HG02943 (cell line): Measurements from ENCODE around the gene SLC12A3.
"Not testable (repeated sequence)": the region's sequence is repeated elsewhere in the genome, so short reads cannot be mapped to it uniquely, and the experiment has no call there.

Source experiments
- ATAC-seq: cut with Tn5 transposase; IDR thresholded peaks from one replicate; pipeline ENCODE4 v1.9.1; 2021; ENCODE audit warnings: mild to moderate bottlenecking, low read depth, moderate library complexity; ENCODE audit not compliant: unreplicated experiment

The SLC12A3 gene

DNA sequence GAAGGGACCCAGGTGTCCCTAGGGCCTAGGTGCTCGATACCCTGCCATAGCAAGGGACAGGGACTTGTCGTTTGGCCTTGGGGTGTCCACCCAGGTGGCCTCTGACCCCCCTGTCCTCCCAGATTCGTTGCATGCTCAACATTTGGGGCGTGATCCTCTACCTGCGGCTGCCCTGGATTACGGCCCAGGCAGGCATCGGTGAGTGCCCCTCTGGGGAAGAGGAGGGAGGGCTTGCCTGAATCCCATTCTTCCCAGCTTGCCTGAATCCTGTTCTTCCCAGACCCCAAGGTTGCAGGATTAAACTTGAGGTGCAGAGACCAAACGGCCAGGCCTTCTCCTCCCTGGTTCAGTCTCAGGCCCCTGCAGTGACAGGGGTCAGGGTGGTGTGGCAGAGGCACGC lies 3.2 kb downstream of the SLC12A3 start:
- no peak for ATAC-seq

GRCh38 chr16:56868766-56869165 lies 3.8 kb downstream of the SLC12A3 start:
- ATAC-seq = not testable (repeated sequence)

- ATAC-seq = no peak
Measured at GRCh38 chr16:56869513-56870275, 4.7 kb downstream of the SLC12A3 start.

DNA sequence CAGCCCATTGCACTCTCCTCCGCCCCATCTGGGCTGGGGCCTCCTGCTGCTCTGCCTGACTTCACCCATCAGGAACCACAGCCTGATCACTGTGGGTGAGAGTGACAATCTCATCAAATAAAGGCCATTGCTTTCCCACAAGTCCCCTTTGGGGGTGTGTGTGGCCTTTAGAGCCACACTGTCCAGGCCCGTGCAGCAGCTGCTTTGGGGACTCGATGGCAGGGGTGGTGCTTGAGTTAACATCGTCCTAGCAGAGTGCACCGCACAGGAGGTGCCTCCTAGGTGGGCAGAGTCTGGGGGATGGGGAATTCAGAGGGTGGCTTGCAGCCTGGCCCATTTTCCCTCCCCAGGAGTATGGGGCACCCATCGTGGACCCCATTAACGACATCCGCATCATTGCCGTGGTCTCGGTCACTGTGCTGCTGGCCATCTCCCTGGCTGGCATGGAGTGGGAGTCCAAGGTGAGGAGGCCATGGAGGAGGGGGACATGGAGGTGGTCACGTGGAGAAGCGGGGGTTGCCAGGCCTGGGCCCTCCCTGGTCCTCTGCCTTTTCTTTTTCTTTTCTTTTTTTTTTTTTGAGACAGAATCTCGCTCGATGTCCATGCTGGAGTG lies 5.4 kb downstream of the SLC12A3 start:
- no peak for ATAC-seq

GRCh38 chr16:56871172-56871593 lies 6.2 kb downstream of the SLC12A3 start:
- no peak for ATAC-seq

GRCh38 chr16:56872863-56873391 lies 7.9 kb downstream of the SLC12A3 start:
- no peak for ATAC-seq

- ATAC-seq = no peak
Measured at GRCh38 chr16:56874800-56875199, 9.8 kb downstream of the SLC12A3 start.

DNA sequence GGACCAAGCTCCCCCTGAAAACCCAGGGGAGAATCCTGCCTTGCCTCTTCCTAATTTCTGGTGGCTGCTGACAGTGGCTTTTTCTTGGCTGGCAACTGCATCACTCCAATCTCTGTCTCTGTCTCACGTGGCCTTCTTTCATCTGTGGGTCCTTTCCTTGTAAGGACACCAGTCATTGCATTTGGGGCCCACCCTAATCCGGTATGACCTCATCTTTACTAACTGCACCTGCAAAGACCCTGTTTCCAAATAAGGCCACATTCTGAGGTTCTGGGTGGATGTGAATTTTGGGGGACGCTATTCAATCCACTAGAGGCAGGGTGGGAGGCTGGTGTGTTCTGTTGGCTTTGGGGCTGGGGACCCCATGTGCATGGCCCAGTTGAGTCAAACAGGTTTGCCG lies 11.0 kb downstream of the SLC12A3 start:
- no peak for ATAC-seq

- ATAC-seq = no peak
Measured at GRCh38 chr16:56877486-56878182, 12.6 kb downstream of the SLC12A3 start.

DNA sequence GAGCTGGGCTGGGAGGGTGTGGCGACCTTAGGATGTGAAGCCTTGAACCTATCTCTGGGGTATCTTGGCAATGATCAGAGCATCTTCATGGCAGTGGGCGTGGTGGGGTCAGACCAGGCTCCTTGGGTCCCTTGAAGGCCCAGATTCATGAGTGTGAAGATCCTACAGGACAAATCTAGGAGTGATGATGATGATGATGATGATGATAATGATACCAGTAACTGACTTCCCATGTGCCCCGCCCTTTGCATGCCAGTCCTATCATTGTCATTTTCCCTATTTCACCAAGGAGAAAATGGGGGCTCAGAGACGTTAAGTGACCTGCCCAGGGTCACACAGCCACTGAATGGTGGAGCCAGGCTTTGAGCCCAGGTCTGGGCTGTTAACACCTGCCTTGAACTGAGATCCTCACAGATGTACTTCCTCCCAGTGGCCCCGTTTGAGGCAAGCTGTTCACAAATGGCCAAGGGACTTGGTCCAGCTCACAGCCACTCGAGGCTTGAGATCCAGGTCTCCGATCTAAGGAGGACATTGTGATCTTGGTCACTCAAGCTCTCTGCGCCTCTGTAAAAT lies 13.4 kb downstream of the SLC12A3 start:
- ATAC-seq = no peak

GRCh38 chr16:56879276-56879675 lies 14.3 kb downstream of the SLC12A3 start:
- no peak for ATAC-seq

- no peak for ATAC-seq
Measured at GRCh38 chr16:56880176-56880575, 15.2 kb downstream of the SLC12A3 start.

DNA sequence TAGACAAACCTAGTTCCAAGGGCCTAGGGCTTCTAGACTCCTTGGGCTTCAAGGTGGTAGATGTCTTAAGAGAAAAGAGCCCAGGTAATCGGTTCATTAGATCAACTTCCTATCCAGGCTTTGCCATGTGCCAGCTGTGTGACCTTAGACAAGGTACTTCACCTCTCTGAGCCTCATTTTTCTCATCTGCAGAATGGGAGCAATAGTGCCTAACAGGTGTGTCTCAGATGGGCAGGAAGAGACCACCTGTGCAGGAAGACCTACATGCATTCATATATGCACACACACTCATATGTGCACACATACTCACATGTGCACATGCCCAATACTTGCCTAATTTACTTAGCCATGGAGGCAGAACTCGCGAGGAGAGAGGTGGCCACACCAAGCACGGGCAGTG lies 15.7 kb downstream of the SLC12A3 start:
- ATAC-seq = no peak

DNA sequence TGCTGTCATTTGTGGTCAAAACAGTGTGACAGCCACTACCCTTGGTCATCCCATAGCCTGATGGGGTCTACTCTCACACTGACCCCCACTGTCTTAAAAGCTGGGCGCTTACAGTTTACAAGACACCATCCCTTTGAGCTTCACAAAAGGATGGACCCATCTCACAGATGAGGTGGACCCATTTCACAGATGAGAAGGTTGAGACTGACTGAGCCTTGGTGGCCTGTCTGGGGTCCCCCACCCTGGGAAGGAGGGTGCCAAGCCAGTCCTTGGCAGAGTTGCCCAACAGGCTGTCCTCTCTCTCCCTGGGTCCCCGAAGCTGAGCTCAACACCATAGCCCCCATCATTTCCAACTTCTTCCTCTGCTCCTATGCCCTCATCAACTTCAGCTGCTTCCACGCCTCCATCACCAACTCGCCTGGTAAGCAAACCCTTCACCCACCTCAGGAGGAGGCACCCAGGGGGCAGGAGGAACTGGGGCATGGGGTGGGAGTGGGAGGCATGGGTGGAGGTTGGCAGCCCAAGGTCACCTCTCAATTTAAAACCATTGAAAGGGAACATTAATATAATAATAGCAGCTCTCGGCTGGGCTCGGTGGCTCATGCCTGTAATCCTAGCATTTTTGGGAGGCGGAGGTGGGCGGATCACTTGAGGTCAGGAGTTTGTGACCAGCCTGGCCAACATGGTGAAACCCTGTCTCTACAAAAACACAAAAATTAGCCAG lies 17.2 kb downstream of the SLC12A3 start:
- ATAC-seq = no peak

- ATAC-seq = no peak
Measured at GRCh38 chr16:56883586-56883985, 18.6 kb downstream of the SLC12A3 start.

- ATAC-seq = no peak
Measured at GRCh38 chr16:56884026-56884582, 19.1 kb downstream of the SLC12A3 start.

DNA sequence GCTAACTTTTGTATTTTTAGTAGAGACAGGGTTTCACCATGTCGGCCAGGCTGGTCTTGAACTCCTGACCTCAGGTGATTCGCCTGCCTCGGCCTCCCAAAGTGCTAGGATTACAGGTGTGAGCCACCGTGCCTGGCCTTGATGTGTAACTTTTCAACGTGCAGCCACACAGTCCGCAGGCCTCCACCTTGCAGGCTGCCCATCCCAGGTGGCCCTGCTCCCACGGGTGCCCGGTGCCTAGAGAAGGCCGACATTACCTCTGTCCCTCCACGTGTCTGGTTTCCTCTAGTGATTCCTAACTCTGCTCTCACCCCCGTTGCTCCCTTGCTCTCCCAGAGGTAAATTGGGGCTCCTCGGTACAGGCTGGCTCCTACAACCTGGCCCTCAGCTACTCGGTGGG lies 19.9 kb downstream of the SLC12A3 start:
- ATAC-seq = not testable (repeated sequence)

DNA sequence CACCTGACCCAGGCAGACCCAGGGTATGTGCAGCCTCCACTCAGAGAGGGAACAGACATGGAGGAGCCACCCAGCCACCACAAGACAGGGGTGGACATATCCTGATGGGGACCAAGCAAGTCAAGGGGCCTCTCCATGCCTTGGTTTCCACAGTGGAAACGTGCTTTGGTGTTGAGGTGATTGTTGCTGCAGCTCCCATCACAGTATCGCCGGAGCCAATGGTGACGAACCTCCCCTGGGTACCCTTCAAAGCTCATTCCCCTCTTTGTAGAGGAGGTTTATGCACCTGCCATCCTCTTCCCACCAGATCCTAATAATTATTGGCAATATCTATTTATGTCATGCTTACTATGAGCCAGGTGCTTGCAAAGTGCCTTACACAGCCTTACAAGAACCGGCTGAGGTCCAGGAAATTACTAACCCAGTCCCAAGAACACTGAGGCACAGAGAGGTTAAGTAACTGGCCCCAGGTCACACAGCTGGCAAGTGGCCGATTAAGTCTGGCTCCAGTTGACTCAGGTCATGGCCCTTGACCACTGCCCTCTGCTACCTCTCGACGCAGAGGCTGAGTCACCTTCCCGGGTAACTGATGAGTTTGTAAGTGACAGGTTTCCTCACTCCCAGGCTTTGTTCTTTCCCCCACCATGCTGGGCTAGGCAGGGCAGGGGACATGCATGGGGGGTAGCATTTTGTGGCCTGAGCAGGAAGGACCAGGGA lies 20.6 kb downstream of the SLC12A3 start:
- ATAC-seq = no peak

GRCh38 chr16:56886296-56886695 lies 21.3 kb downstream of the SLC12A3 start:
- ATAC-seq = no peak
